GM18951 (cell line): Measurements from ENCODE around the gene TRMT44.

Experiments
- POLR2A ChIP-seq: IDR thresholded peaks from 4 replicates; pipeline ENCODE4 v1.6.1; 2011; ENCODE audit warnings: mild to moderate bottlenecking; ENCODE audit not compliant: insufficient read length, insufficient read depth; ENCODE audit errors: extremely low read depth
- in situ Hi-C: fragments of 300-500 bp; cut with MboI; formaldehyde crosslinking; loops from one replicate; pipeline ENCODE4 v1.12.0; 2022; ENCODE audit warnings: low sequenced_read_pairs, mixed read lengths, inconsistent platforms; ENCODE audit not compliant: unreplicated experiment

TRMT44 gene

GRCh38 chr4:8434251-8435073 lies 6.1 kb upstream of the TRMT44 start:
- TF ChIP-seq POLR2A, result no peak

GRCh38 chr4:8435656-8436121 lies 4.9 kb upstream of the TRMT44 start:
- peak; percentile 55 for TF ChIP-seq POLR2A
- in situ Hi-C loops, result no loop called here

More at GRCh38 chr4:8434251-8435073, 6.1 kb upstream of the TRMT44 start:
- in situ Hi-C loops, result no loop called here

GRCh38 chr4:8437281-8437680 lies 3.3 kb upstream of the TRMT44 start:
- TF ChIP-seq POLR2A, result no peak
- in situ Hi-C loops, result no loop called here

- TF ChIP-seq POLR2A, result no peak
- in situ Hi-C loops, result no loop called here
Observed at GRCh38 chr4:8438743-8439142, 1.8 kb upstream of the TRMT44 start.

- in situ Hi-C loops, result no loop called here
- no peak for TF ChIP-seq POLR2A
Observed at GRCh38 chr4:8439168-8439567, 1.4 kb upstream of the TRMT44 start.

- in situ Hi-C loops, result no loop called here
- TF ChIP-seq POLR2A, result no peak
Observed at GRCh38 chr4:8439914-8440491, 574 bp upstream of the TRMT44 start.

GRCh38 chr4:8441499-8442091 lies 1.0 kb downstream of the TRMT44 start:
- in situ Hi-C loops, result no loop called here
- no peak for TF ChIP-seq POLR2A

GRCh38 chr4:8442596-8443358 lies 2.2 kb downstream of the TRMT44 start:
- in situ Hi-C loops, result no loop called here
- no peak for TF ChIP-seq POLR2A

- in situ Hi-C loops, result no loop called here
- TF ChIP-seq POLR2A, result no peak
Observed at GRCh38 chr4:8443801-8444200, 3.2 kb downstream of the TRMT44 start.

GRCh38 chr4:8446122-8446521 lies 5.5 kb downstream of the TRMT44 start:
- in situ Hi-C loops, result no loop called here
- no peak for TF ChIP-seq POLR2A

GRCh38 chr4:8451440-8452182 lies 11.0 kb downstream of the TRMT44 start:
- in situ Hi-C loops, result no loop called here
- no peak for TF ChIP-seq POLR2A

GRCh38 chr4:8453957-8454356 lies 13.4 kb downstream of the TRMT44 start:
- in situ Hi-C loops, result no loop called here
- TF ChIP-seq POLR2A, result no peak

- in situ Hi-C loops, result no loop called here
- TF ChIP-seq POLR2A, result no peak
Observed at GRCh38 chr4:8457646-8458252, 17.2 kb downstream of the TRMT44 start.
